CD4-positive, alpha-beta T cell treated with Interleukin-1 beta for 1 hour (primary cell): ENCODE data around the gene RBM23.
A peak's percentile ranks its signal among the peaks of the same experiment; 100 is the strongest.

ENCODE experiments used
- DNase-seq, 2 donors: peaks; one replicate each; pipeline ENCODE4 v3.0.0-alpha.2; 2020 to 2022

The RBM23 gene

DNA sequence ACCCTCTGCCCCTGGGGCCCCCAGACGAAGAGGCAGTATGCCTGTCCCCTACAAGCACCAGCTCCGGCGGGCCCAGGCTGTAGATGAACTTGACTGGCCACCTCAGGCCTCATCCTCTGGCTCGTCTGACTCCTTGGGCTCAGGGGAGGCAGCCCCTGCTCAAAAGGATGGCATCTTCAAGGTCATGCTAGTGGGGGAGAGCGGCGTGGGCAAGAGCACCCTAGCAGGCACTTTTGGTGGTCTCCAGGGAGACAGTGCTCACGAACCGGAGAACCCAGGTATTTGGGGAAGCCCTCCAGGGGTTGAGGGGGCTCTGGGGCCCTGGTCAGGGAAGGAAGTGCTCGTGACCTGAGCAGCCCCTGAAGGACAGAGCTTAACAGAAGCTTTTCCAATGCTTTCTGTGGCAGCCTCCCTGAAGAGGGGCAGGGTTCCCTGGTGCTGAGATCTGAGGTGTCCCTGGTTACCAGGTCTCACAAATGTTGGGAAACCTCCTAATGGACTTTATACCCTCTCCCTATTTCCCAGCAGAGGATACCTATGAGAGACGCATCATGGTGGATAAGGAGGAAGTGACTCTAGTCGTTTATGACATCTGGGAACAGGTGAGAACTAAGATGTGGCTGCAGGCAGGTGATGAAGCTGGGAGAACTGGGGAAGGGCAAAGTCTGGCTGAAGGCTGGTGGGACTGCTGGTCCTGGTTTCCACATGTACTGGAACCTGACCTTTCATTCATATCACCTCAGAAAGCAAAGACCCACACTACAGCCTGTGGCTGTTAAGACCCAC is 34.0 kb downstream of the RBM23 start:
- DNase-seq = no peak

DNA sequence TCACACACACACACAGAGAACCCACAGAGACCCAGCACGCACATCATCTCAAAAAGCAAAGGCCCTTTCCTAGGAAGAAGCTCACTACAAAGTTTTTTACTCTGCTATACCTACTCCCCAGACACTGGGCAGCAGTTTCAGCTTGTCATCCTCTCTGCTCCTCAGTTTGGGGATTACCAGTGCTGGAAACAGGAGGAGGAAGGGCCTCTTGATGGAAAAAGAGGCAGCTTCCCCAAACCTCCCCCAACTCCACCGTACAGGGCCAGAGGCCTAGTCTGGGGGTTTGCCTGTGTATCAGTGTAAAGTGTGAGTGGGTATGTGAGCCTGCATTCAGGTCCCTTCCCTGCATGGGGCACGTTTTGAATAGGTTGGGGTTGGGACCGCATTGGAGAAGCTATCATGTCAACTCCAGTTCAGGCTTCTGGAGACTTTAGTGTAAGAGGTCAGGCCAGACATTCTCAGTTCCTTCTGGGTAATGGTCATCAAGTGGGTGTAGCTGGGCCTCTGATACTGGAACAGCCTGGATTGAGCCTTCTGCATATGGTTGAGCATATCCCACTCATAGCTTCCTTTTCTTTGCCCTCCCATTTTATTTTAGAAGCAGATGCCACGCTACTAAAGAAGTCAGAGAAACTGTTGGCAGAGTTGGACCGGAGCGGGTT is 34.7 kb downstream of the RBM23 start:
- DNase-seq = no peak

DNA sequence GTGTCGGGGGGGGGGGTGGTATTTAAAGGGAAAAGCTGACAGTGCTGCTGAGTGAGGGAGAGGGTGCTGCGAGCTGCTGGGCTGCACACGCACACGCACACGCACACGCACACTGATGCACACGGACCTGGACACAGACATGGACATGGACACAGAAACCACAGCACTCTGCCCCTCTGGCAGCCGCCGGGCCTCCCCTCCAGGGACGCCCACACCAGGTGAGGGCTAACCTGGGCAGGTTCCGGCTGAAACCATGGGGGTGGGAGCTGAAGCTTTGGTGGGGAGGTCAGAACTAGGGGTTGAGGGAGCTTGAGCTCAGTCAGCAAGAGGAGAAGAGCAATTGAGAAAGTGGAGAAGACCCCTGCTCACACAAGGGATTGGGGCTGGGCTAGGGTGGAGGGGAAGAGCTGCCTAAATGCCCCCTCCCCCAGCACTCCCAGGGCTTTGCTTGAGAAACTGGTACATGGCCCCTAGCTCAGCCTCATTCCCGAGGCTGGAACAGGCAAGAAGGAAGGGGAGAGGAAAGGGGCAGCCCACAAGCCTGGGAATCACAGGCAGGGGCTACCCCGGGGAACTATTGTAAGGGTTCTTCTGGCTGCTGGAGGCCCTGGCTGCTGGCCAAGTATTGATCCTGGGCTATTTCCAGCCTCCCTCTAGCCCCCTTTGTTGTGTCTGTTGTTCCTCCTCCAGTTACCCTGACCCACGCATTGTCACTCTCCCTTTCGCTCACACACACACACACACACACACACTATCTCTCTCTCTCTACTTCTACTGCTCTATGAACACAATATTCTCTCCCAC is 35.6 kb downstream of the RBM23 start, which contains the start of gene REM2:
Gene REM2 (plus strand): TSS at position 50 of the 804 bp plus-strand sequence. CDS start 66 bp downstream, at position 116.
- DNase-seq = no peak

DNA sequence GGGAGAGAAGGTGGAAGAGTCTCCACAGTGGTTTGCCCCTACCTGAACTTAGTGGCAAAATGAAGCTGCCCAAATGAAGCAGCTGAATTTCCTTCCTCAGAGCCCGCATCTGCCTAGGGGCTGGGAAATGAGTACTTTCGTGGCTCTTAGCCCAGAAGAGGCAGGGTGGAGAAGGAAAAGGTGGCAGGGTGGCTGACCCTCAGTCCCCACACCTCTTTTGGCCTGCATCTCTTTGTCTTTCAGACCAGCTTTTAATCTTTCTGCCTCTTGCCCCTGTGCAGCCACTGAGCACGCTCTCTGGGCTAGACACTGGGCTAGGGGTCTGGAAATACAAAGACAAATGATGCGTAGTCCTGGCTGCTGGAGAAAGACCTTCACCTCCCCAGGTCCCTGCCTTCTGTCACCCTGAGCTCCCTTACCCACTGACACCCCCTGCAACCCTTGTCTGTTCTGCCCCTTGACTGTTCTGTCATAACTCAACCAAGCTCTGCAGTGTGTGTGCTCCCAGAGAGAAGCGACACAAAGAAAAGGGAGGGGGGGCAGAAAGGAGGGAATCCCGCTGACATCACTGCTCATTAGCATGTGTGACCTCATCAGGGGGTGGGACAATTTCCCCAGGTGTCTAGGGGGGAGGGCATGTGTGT is 36.3 kb downstream of the RBM23 start:
- peak; percentile 55 to 57 for DNase-seq

DNA sequence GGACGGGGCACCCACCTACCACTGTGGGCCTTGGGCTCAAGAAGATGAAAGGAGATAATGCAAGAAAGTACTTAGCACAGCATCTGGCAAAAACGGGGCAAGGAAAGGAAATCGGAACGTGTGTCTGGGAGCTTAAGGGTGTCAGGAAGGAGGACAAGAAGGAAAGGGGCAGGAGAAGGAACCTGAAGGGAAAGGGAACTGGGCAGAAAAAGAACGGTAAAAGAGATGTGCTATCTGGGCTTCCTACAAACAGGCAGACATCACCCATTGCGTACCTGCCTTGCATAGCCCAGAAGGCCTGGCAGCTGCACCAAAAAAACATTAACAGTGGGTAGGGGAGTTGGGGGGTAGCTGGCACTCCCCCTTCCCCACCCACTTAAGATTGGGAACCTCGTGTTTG is 36.9 kb downstream of the RBM23 start:
- DNase-seq = no peak

DNA sequence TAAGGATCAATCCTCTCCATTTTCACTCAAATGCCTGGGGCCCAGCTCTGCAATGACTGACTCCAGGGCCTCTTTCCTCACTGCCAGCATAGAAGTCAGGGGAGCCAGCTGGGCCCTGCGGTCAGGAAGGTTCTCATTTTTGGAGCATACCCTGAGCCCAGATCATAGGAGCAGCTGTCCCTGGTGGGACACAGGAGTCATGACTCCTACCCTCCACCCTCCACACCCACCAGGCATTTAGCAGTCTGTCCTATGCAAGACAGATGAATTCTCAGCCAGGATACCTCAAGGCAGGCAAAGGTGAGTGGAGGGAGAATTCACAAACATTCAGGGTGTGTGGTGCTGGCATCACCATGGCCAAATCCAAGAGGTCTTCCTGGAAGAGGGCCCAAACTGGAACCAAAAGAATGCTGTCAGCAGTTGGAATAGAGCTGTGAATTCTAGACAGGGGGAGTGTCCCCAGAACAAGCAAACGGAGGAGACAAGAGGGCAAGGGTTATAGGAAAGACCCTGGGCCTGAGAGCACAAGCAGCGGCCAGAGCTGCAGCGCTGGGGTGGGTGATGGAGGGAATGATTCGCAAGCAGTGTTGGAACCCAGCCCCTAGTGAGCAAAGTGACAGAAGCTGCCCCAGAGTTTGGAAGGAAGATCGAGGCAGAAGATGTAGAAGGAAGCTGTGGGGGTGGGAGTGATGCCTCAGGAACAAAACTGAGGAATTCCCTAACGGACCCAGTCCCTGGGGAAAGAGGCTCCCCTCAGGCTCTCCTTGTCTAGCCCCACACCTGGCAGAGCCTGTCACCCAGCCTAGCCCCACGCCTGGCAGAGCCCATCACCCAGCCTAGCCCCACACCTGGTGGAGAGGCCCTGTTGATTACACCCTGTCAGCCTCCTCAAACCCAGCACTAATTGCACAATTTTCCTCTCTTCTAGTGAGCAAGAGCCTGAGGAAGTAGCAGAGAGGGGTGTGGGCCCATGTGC is 40.4 kb downstream of the RBM23 start:
- no peak for DNase-seq

DNA sequence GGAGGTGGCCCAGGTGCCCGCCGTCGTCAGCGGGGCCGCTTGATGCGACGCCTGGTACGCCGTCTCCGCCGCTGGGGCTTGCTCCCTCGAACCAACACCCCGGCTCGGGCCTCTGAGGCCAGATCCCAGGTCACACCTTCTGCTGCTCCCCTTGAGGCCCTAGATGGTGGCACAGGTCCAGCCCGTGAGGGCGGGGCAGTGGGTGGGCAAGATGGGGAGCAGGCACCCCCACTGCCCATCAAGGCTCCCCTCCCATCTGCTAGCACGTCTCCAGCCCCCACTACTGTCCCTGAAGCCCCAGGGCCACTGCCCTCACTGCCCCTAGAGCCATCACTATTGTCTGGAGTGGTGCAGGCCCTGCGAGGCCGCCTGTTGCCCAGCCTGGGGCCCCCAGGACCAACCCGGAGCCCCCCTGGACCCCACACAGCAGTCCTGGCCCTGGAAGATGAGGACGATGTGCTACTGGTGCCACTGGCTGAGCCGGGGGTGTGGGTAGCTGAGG is 41.9 kb downstream of the RBM23 start:
- no peak for DNase-seq

DNA sequence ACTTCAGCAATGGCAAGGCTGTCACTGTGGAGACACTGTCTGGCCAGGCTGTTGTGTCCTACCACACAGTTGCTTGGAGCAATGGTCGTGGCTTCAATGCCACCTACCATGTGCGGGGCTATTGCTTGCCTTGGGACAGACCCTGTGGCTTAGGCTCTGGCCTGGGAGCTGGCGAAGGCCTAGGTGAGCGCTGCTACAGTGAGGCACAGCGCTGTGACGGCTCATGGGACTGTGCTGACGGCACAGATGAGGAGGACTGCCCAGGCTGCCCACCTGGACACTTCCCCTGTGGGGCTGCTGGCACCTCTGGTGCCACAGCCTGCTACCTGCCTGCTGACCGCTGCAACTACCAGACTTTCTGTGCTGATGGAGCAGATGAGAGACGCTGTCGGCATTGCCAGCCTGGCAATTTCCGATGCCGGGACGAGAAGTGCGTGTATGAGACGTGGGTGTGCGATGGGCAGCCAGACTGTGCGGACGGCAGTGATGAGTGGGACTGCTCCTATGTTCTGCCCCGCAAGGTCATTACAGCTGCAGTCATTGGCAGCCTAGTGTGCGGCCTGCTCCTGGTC is 43.1 kb downstream of the RBM23 start:
- DNase-seq = no peak

DNA sequence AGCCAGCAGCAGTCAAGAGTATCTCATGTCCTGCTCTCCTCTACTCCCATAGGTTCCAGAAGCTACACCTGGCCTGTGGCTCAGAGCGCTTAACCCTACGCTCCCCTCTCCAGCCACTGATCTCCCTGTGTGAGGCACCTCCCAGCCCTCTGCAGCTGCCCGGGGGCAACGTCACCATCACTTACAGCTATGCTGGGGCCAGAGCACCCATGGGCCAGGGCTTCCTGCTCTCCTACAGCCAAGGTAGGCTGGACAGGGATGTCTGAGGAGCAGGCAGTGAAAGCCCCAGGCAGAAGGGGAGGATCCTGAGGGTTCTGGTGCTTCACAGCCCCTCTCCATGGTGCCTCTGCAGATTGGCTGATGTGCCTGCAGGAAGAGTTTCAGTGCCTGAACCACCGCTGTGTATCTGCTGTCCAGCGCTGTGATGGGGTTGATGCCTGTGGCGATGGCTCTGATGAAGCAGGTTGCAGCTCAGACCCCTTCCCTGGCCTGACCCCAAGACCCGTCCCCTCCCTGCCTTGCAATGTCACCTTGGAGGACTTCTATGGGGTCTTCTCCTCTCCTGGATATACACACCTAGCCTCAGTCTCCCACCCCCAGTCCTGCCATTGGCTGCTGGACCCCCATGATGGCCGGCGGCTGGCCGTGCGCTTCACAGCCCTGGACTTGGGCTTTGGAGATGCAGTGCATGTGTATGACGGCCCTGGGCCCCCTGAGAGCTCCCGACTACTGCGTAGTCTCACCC is 43.8 kb downstream of the RBM23 start:
- no peak for DNase-seq

DNA sequence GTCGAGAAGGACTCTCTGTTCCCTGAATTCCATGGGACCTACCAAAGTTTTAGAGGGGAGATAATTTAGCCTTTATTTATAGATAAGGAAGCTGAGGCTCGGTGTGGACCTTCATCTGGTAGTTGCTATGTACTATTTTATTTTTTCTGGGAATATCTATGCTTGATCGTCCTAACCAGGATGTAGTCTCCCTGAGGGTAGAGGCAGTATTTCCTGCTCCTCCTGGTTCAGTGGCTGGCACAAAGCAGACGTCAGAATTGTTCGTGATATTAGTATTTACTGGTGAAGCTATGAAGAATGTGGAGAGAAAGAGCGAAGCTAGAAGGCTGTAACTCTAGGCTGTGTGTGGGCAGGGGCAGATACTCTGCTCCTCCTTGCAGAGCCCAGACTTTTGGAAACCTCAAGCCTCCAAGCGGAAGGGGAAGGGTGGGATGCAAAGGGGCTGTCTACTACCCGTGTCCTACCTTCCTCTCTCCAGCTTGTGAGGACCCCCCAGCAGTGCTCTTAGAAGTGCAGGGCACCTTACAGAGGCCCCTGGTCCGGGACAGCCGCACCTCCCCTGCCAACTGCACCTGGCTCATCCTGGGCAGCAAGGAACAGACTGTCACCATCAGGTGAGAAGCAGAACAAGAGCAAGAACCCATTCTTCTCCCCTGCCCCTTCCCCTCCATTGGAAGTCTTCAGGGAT is 46.0 kb downstream of the RBM23 start:
- DNase-seq = no peak

DNA sequence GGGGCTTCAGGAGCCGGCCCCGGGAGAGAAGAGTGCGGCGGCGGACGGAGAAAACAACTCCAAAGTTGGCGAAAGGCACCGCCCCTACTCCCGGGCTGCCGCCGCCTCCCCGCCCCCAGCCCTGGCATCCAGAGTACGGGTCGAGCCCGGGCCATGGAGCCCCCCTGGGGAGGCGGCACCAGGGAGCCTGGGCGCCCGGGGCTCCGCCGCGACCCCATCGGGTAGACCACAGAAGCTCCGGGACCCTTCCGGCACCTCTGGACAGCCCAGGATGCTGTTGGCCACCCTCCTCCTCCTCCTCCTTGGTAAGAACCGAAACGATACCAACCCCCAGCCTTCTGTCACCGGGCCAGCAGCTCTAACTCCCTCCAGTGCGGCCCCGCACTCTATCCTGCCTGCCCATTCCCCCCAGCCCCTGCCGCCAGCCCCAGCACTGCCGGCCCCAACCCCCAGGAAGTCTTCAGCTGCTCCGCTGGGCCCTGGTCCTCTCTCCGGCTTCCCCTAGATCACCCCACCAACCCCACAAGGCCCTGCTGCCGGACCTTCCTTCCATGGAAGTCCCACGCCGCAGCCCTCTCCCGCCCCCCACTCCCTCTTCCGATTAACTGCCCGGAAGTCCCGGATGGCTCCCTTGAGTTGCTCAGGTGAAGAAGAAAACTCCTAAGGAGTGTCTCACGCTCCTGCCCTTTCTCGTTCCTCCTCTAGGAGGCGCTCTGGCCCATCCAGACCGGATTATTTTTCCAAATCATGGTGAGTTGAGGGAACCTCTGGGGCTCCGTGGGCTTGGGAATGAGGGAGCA is 46.7 kb downstream of the RBM23 start:
- DNase-seq = peak; percentile 68 to 77

DNA sequence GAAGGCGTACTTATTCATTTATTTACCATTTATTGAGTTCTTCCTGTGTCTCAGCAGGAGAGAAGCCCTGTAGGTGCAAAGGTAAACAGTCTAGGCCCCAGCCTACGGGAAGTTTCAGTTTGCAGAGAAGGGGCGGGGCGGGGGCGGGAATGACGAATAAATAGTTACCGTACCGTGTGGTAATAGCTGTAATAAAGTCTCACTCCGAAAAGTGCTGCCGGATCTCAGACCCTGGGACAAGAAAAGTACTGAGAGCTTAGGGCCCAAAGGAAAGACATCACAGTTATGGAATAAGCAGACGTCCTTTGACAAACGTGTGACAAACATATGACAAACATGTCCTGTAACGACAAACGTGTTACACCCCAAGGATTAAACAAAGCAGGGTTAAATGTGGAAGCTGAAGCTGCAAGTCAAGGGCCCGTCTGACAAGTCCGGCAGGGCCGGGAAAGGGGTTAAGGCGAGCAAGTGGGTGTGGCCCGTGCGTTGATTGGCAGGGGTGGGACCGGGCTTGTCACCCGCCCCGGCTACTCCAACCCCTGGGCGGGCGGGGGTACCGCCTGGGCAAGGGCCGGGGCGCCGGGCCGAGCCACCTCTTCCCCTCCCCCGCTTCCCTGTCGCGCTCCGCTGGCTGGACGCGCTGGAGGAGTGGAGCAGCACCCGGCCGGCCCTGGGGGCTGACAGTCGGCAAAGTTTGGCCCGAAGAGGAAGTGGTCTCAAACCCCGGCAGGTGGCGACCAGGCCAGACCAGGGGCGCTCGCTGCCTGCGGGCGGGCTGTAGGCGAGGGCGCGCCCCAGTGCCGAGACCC is 47.5 kb downstream of the RBM23 start, which contains the start of gene LRP10:
Gene LRP10 (plus strand): TSS at position 517 of the 809 bp plus-strand sequence. CDS start 564 bp downstream, outside the sequence.
- DNase-seq = peak; percentile 83 to 84

DNA sequence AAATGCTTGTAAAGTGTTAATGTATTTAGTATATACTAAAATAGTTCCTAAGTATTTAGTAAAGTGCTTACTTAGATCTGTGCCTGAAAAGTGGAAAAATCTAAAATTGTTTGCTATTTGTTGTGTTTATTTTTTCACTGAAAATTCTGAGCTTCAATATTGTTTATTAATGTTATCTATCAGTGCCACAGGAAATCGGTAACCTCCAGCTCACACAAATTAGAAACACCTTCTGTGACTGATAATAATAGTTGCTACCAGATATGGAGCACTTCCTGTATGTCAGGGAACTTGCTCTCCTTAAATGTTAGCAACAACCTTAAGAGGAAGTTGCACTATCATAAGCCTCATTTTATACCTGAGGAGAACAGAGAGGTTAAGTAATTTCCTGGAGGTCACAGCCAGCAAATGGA is 48.1 kb downstream of the RBM23 start:
- no peak for DNase-seq

DNA sequence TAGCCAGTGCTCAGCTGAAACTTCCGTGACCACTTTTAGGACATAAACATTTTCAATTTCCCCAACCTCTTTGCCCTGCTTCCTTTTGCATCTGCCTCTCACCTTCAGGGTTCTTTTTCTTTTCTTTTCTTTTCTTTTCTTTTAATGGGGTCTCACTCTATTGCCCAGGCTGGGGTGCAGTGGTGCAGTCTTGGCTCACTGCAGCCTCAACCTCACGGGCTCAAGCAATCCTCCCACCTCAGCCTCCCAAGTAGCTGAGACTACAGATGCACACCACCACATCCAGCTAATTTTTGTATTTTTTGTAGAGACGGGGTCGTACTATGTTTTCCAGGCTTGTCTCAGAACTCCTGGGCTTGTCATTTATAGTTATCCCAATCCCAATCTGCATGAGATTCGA is 52.1 kb downstream of the RBM23 start:
- no peak for DNase-seq

DNA sequence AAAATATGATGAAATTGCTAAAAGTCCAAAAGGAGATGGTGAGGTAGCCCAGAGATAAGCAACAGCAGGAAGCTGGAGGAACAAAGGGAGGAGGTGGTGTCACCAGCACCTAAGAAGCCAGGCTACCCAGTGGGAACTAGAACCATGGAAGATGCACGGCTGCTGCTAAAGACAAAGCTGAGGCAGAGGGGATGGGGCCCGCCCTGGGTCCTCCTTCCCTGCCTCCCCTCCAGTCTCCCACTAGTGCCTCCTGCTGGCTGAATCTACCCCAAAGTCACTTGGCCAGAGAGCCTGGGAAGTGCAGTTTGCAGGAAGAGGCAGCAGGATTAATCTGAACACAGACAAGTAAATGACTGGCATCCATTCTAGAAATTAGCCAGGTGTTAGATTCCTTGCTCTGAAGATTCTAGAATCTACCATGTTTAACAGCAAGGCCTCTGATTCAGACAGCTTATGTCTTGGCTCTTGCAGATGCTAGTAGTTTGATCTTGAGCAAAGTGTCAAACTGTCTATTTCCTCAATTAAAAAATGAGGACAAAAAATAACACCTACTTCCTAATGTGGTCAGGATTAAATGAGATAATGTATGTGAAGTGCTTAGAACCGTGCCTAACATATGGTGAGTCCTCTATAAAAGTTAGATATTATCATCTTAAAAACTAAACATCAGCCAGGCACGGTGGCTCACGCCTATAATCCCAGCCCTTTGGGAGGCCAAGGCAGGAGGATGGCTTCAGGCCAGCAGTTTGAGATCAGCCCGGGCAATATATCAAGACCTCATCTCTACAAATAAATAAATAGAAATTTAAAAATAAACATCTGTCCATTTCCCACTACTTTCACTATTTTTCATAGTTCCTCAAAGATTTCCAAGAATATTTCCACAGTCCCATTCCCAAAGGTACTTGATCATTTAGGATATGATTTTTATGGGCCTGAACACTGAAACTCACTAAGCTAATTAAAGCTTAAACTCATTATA is 53.2 kb downstream of the RBM23 start:
- DNase-seq = no peak

DNA sequence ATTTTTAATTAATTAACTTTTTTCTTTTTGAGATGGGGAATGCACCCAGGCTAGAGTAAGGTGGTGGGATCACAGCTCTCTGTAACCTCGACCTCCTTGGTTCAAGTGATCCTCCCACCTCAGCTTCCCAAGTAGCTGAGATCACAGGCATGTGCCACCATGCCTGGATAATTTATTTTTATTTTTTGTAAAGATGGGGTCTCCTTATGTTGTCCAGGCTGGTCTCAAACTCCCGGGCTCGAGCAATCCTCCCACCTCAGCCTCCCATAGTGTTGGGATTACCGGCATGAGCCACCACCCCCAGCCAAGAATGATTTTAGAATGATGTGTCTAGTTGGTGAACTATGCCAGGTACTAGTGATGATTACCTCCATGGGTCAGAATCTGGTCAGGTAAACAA is 54.0 kb downstream of the RBM23 start:
- DNase-seq = no peak

DNA sequence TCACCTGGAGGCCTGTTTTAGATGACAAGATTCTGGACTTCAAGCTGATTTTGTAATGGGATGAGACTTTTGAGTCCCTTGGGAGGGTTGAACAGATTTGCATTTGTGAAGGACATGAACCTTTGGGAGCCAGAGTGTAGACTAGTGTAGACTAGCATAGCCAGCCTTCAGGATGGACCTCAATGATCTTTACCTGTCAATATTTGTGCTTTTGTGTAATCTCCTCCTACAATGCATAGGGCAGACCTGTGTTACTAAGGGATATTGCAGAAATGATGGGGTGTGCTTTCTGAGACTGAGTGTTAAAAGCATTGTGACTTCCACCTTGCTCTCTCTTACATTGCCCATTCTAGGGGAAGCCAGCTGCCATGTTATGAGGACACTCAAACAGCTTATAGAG is 57.3 kb downstream of the RBM23 start:
- no peak for DNase-seq
